Lung (tissue), 12 donors: ENCODE measurements around the gene GNA15. TPM values are rescaled to one million over a fixed set of nuclear protein-coding genes. Genes with fewer than 3 reads are reported as not detected.
A peak's percentile ranks its signal among the peaks of the same experiment; 100 is the strongest.

Experiments
- ATAC-seq: fragments of 200-7000 bp; cut with Tn5 transposase; one replicate; pipeline ENCODE4 v1.9.1; 2020; ENCODE audit warnings: moderate number of reproducible peaks; ENCODE audit not compliant: insufficient read depth, low FRiP score
- DNase-seq, 3 donors: peaks; one replicate each; pipeline ENCODE4 v3.0.0-alpha.2; 2013 to 2017
- H3K27ac ChIP-seq, 2 donors: one replicate each; pipeline ENCODE4 v1.5.1; 2013; ENCODE audit warnings: mild to moderate bottlenecking in 2 of 2, moderate library complexity in 2 of 2, control low read depth in 1 of 2, inconsistent platforms in 1 of 2, low read depth in 1 of 2, low read length in 1 of 2
- H3K27me3 ChIP-seq, 3 donors: one replicate each; pipeline ENCODE4 v1.5.1; 2013; ENCODE audit warnings: low read length in 2 of 3; ENCODE audit not compliant: control insufficient read depth in 3 of 3, insufficient read depth in 3 of 3
- H3K36me3 ChIP-seq, 4 donors: one replicate each; pipeline ENCODE4 v1.5.1; 2013; ENCODE audit warnings: low read length in 4 of 4, mild to moderate bottlenecking in 1 of 4, moderate library complexity in 1 of 4; ENCODE audit not compliant: control insufficient read depth in 4 of 4, insufficient read depth in 4 of 4
- H3K4me1 ChIP-seq, 5 donors: one replicate each; pipeline ENCODE4 v1.5.1; 2013; ENCODE audit warnings: low read length in 5 of 5, mild to moderate bottlenecking in 2 of 5, moderate library complexity in 1 of 5; ENCODE audit not compliant: control insufficient read depth in 5 of 5, insufficient read depth in 5 of 5
- H3K4me3 ChIP-seq: one replicate; pipeline ENCODE4 v1.5.1; 2013; ENCODE audit warnings: mild to moderate bottlenecking, control low read depth, moderate library complexity
- H3K9ac ChIP-seq, 2 donors: one replicate each; pipeline ENCODE4 v1.5.1; 2013; ENCODE audit warnings: low read length in 2 of 2, control low read depth in 1 of 2; ENCODE audit not compliant: insufficient read depth in 1 of 2
- H3K9me3 ChIP-seq, 4 donors: one replicate each; pipeline ENCODE4 v1.5.1; 2013; ENCODE audit warnings: low read length in 3 of 4, mild to moderate bottlenecking in 1 of 4, moderate library complexity in 1 of 4; ENCODE audit not compliant: control insufficient read depth in 4 of 4, insufficient read depth in 3 of 4
- CTCF ChIP-seq: IDR thresholded peaks from 2 replicates; pipeline ENCODE4 v1.5.1; 2012; ENCODE audit warnings: mild to moderate bottlenecking; ENCODE audit errors: control extremely low read depth, extremely low read depth
- WGBS, 2 donors: extraction: QIAGEN DNeasy Blood & Tissue Kit; methylation state at CpG; one replicate each; pipeline ENCODE4 v1.1.7; 2013; 5-methylcytosine and 5-hydroxymethylcytosine counted together
- polyA plus RNA-seq, 2 donors: library from polyadenylated mRNA; stranded (reverse); fragments of 200-250 nt; gene quantifications; one replicate each; pipeline ENCODE4 v1.2.1, GENCODE V29; 2013
- total RNA-seq, 2 donors: library from RNA; depleted of rRNA in 1 of 2; stranded (reverse); fragments of >200 nt in 1 of 2; gene quantifications; one replicate each; pipeline ENCODE4 v1.2.1, GENCODE V29; 2014 to 2021
- donor health status: control.
- donor health status: control.
- donor health status: Bipolar disorder and iron deficiency.
- donor health status: healthy.
- donor health status: DM: yes; HTN: yes; CAD: no.

Gene GNA15
- total and polyA plus RNA-seq, 4 donors, result 18.6 to 65.4 (median 28.7) TPM

GRCh38 chr19:3096902-3097326 lies 38.9 kb upstream of the GNA15 start:
- Histone ChIP-seq H3K4me1 (peaks cover 5 to 43% (median 32%) of the 10 kb centered on the region in 5 donors), H3K27ac (peak overlapping the region; percentile 82 to 85), H3K4me3 (no peak overlapping the region), H3K9me3 (no peaks in the 10 kb centered on the region), H3K9ac (no peak overlapping the region), H3K27me3 (no peaks in the 10 kb centered on the region), H3K36me3 (peaks cover 0 to 4% (median 0%) of the 10 kb centered on the region in 4 donors)
- TF ChIP-seq CTCF, result no peak
- 43 to 75% methylated on average over 11 of the region's 11 CpGs for WGBS, 2 donors
- DNase-seq (no peak), ATAC-seq (no peak)

- Histone ChIP-seq H3K36me3 (peaks cover 0 to 4% (median 0%) of the 10 kb centered on the region in 4 donors), H3K4me1 (peaks cover 5 to 43% (median 32%) of the 10 kb centered on the region in 5 donors), H3K9ac (no peak overlapping the region), H3K4me3 (no peak overlapping the region), H3K27me3 (no peaks in the 10 kb centered on the region), H3K9me3 (no peaks in the 10 kb centered on the region), H3K27ac (peak overlapping the region; percentile 82 to 85)
- no peak for TF ChIP-seq CTCF
- WGBS, 2 donors, result 52 to 79% methylated on average over 24 of the region's 24 CpGs
- no peak for DNase-seq
- ATAC-seq, result no peak
These were observed 38.4 kb upstream of the GNA15 start for GRCh38 chr19:3097442-3097871.

- DNase-seq, result no peak
- peaks cover 0 to 4% (median 0%) of the 10 kb centered on the region in 4 donors for H3K36me3 ChIP-seq
- WGBS, 2 donors, result 54 to 66% methylated on average over 18 of the region's 18 CpGs
- H3K9me3 ChIP-seq, result no peaks in the 10 kb centered on the region
- H3K27me3 ChIP-seq, result no peaks in the 10 kb centered on the region
- no peak for TF ChIP-seq CTCF
- peak overlapping the region; percentile 37 to 51 for H3K9ac ChIP-seq
- peaks cover 5 to 43% (median 32%) of the 10 kb centered on the region in 5 donors for H3K4me1 ChIP-seq
- ATAC-seq, result no peak
- peak overlapping the region; percentile 82 to 85 for H3K27ac ChIP-seq
- H3K4me3 ChIP-seq, result no peak overlapping the region
These were observed 37.7 kb upstream of the GNA15 start for GRCh38 chr19:3098141-3098514.
